ENCODE data around the gene IGFN1.

IGFN1 gene

DNA sequence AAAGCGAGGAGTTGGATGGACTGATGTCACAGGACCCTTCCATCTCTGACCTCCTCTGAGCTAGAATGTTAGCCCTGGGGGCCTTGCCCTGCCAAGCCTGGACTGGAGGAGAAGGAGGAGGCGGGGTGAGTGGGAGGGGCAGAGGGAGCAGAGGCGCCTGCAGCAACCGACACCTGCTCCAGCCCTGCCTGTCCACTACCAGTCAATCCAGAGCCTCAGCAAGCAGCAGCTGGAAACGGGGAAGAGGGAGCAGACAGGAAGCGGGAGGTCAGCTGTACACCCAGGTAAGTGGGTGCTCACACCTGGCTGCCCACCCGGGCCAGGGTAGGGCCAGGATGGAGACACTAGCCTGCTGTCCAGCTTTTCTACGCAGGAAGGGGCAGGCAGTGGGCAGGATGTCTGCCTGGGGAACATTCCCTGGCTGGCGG, at the start of gene IGFN1:
IGFN1 (plus strand) TSS at position 201 of the 428 bp plus-strand sequence. CDS start 2,470 bp downstream, outside the sequence.
- TF ChIP-seq CTCF (IDR thresholded peaks at IDR 0.05; ENCODE audit: borderline replicate concordance, control extremely low read depth, extremely low read depth, insufficient read depth, missing control alignments) = no peak
- in situ Hi-C loops (cut with MboI; ENCODE audit: low sequenced_read_pairs, unreplicated experiment) = no loop called here
- DNase-seq (ENCODE audit: low spot score) = no peak

DNA sequence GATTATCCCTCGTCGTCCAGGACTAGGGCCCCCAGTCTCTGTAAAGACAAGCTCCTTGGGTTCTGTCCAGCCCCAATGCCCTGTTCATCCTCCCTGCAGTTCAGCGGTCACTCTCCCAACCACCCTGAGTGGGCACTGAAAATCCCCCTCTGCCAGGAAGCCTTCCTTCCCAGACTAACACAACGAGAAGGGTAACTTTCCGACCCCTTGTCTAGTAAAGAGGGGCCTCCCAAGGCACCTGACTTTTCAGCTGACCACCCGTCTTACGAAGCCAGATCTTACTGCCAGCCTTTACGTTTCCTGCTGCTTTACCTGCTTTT, 49.7 kb upstream of the IGFN1 start:
- DNase-seq (ENCODE audit: low spot score) = no peak
- in situ Hi-C loops (cut with MboI; ENCODE audit: low sequenced_read_pairs, unreplicated experiment) = no loop called here
- TF ChIP-seq CTCF (IDR thresholded peaks at IDR 0.05; ENCODE audit: borderline replicate concordance, control extremely low read depth, extremely low read depth, insufficient read depth, missing control alignments) = no peak

DNA sequence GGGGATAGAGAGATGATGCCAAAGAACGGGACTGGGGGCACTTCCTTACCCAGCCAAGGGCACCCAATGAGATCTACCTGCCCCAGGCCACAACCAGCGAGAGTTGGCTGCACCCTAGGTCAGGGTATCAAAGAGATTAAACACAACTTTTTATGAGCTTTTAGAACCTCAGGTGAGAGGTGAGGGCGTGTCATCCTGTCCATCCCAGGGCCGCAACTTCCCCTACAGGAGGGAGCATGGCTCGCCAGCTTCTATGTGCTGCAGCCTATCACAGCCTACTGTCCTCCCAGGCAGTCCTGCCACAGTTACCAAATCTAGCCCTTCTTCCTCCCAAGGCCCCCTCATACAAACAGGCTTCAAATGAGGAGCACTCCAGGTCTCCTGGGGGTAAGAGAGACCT, 49.2 kb upstream of the IGFN1 start:
- in situ Hi-C loops (cut with MboI; ENCODE audit: low sequenced_read_pairs, unreplicated experiment) = no loop called here
- TF ChIP-seq CTCF (IDR thresholded peaks at IDR 0.05; ENCODE audit: borderline replicate concordance, control extremely low read depth, extremely low read depth, insufficient read depth, missing control alignments) = no peak
- DNase-seq (ENCODE audit: low spot score) = no peak

DNA sequence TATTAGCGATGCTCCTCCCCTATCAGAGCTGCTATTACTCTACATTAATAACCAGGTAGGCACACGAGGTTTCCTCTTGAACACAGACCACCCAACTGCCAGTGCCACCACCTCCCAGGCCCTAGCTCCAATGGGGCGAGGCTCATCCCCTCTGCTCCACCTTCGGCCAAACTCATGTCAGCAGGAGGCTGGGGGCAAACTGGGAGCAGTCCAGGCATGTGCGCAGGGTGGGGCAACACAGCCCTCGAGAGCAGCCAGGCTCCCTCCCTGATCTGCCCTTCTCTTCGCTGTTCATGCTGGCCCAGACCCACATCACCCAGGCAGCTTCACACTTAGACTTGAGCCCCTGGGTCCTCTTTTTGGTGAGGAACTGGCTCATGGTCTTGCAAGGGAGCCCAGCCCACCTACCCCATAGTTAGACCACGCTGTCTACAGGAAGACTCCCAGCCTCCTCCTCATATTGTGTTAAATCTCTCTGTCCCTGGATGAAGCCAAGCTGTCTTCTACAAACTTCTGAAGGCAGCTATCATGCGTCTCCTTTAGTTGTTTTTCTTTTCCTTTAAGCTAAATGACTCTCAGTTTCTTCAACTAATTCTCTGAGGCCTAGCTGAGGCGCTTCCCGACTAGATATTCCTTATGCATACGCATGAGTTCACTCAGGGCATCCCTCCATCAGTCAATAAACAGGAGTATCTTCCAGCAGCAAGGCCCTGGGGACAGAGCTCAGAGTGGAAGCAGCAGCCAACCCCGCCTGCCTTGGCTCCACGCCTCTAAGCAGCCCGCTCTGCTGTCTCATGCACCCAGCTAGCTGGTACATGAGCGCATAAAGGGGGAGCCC, 48.4 kb upstream of the IGFN1 start:
- in situ Hi-C loops (cut with MboI; ENCODE audit: low sequenced_read_pairs, unreplicated experiment) = no loop called here
- no peak for TF ChIP-seq CTCF (IDR thresholded peaks at IDR 0.05; ENCODE audit: borderline replicate concordance, control extremely low read depth, extremely low read depth, insufficient read depth, missing control alignments)
- DNase-seq (ENCODE audit: low spot score) = no peak

DNA sequence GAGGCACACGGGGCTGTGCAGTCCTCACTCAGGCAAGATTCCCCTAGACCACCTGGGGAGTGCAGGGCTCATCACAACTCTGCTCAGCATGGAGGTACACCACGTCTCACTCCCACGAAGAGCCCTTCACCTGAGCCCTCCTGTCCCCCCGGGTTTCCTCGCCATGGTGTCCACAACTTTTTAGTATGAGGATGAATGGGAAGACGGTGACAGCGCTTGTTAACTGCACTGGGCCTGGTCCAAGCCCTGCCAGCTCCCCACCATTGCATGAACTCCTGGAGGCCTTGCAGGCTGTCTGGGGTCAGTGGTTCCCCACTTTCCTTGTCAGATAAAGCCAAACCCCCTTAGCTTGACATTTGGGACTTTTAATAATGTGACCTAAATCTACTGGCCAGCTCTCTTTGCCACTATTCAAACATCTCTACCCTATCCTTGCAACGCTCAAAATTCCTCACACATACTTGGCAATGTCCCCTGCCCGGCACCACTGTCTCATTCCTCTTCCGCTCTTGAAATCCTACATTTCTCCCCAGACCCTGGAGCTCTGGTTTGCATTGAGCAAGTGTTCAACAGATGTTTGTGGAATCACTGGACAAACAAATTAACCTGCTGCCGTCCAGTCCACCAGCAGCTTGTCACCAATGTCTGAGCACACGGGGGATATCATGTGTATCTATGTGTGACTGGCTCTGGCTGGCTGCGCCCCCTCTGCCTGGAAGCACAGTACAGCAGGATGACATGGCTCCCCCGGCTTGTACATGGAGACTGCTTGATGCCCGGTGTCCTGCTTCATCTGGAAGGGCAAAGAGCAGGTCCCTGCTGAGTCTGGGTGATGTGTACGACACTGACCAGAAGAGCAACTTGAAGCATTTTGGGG, 47.5 kb upstream of the IGFN1 start:
- in situ Hi-C loops (cut with MboI; ENCODE audit: low sequenced_read_pairs, unreplicated experiment) = no loop called here
- DNase-seq (ENCODE audit: low spot score) = no peak
- no peak for TF ChIP-seq CTCF (IDR thresholded peaks at IDR 0.05; ENCODE audit: borderline replicate concordance, control extremely low read depth, extremely low read depth, insufficient read depth, missing control alignments)

GRCh38 chr1:201143726-201144635, 46.6 kb upstream of the IGFN1 start:
- TF ChIP-seq CTCF (IDR thresholded peaks at IDR 0.05; ENCODE audit: borderline replicate concordance, control extremely low read depth, extremely low read depth, insufficient read depth, missing control alignments) = no peak
- in situ Hi-C loops (cut with MboI; ENCODE audit: low sequenced_read_pairs, unreplicated experiment) = no loop called here
- DNase-seq (ENCODE audit: low spot score) = no peak
